Activated CD8-positive, alpha-beta memory T cell treated with anti-CD3 and anti-CD28 coated beads for 36 hours (primary cell): Measurements from ENCODE around the gene CDH23. TPM values are rescaled to one million over a fixed set of nuclear protein-coding genes. Genes with fewer than 3 reads are reported as not detected.

Experiments used
- CTCF ChIA-PET: fragments of 350-600 bp; sonication (Branson Sonifier 250); formaldehyde crosslinking; loops from one replicate; lab custom pipeline; 2021; ENCODE audit warnings: antibody characterized with exemption; lab: Charles Lee
- POLR2A ChIA-PET: fragments of 350-600 bp; sonication (Branson Sonifier 250); formaldehyde crosslinking; loops from one replicate; lab custom pipeline; 2021; ENCODE audit warnings: antibody characterized with exemption; lab: Charles Lee
- total RNA-seq, 2 experiments: library from RNA; stranded (reverse); gene quantifications; one replicate each; pipeline ENCODE4 v1.2.3, GENCODE V29; 2021

Gene CDH23
- total RNA-seq, 2 experiments from 2014 or later: 0.25 to 0.55 TPM

- CTCF ChIA-PET: no interaction called here
- POLR2A ChIA-PET: interaction anchor here (0.6 kb wide), 1 partner anchor 57 kb away, joined by 3 read pairs; no protein-coding TSS in a partner anchor
Observed at GRCh38 chr10:71388583-71389310, 8.0 kb upstream of the CDH23 start.

GRCh38 chr10:71389768-71390460, 6.8 kb upstream of the CDH23 start:
- CTCF ChIA-PET: interaction anchor here (0.9 kb wide), 1 partner anchor 8 kb away, joined by 3 read pairs; no protein-coding TSS in a partner anchor
- POLR2A ChIA-PET: no interaction called here

- ChIA-PET CTCF (interaction anchor here (0.9 kb wide), 1 partner anchor 9 kb away, joined by 3 read pairs; no protein-coding TSS in a partner anchor), POLR2A (no interaction called here)
Observed at GRCh38 chr10:71390461-71390835, 6.3 kb upstream of the CDH23 start.

- POLR2A ChIA-PET: no interaction called here
- CTCF ChIA-PET: interaction anchor here (0.9 kb wide), 1 partner anchor 9 kb away, joined by 3 read pairs; no protein-coding TSS in a partner anchor
Observed at GRCh38 chr10:71390921-71391690, 5.6 kb upstream of the CDH23 start.

GRCh38 chr10:71391701-71392100, 5.0 kb upstream of the CDH23 start:
- CTCF ChIA-PET: interaction anchor here (1.0 kb wide), 1 partner anchor 28 kb away, joined by 3 read pairs; no protein-coding TSS in a partner anchor
- POLR2A ChIA-PET: no interaction called here

- CTCF ChIA-PET: interaction anchor here (1.0 to 1.3 kb wide), 2 partner anchors 8 to 28 kb away, joined by 3 read pairs; no protein-coding TSS in a partner anchor
- POLR2A ChIA-PET: no interaction called here
Observed at GRCh38 chr10:71392292-71392691, 4.4 kb upstream of the CDH23 start.

GRCh38 chr10:71392791-71393781, 3.6 kb upstream of the CDH23 start:
- CTCF ChIA-PET: interaction anchor here (1.0 to 1.3 kb wide), 2 partner anchors 9 to 29 kb away, joined by 3 read pairs; no protein-coding TSS in a partner anchor
- POLR2A ChIA-PET: no interaction called here

- ChIA-PET CTCF (no interaction called here), POLR2A (no interaction called here)
Observed at GRCh38 chr10:71393841-71394475, 2.8 kb upstream of the CDH23 start.

- ChIA-PET POLR2A (no interaction called here), CTCF (interaction anchor here (1.1 to 2.4 kb wide), 6 partner anchors 10 to 313 kb away, joined by 3 to 10 read pairs (median 4); no protein-coding TSS in a partner anchor)
Observed at GRCh38 chr10:71394926-71395562, 1.7 kb upstream of the CDH23 start.

- POLR2A ChIA-PET: no interaction called here
- CTCF ChIA-PET: interaction anchor here (0.7 to 2.4 kb wide), 11 partner anchors 11 to 312 kb away, joined by 3 to 10 read pairs (median 3); no protein-coding TSS in a partner anchor
Observed at GRCh38 chr10:71395621-71396020, 1.1 kb upstream of the CDH23 start.

- POLR2A ChIA-PET: interaction anchor here (0.5 kb wide), 1 partner anchor 876 kb away, joined by 3 read pairs; no protein-coding TSS in a partner anchor
- CTCF ChIA-PET: interaction anchor here (0.7 to 2.4 kb wide), 11 partner anchors 10 to 312 kb away, joined by 3 to 10 read pairs (median 3); no protein-coding TSS in a partner anchor
Observed at GRCh38 chr10:71396084-71396710, 523 bp upstream of the CDH23 start.

GRCh38 chr10:71397296-71398212, 834 bp downstream of the CDH23 start:
- ChIA-PET POLR2A (no interaction called here), CTCF (interaction anchor here (0.8 kb wide), 1 partner anchor 310 kb away, joined by 3 read pairs; no protein-coding TSS in a partner anchor)

- ChIA-PET POLR2A (no interaction called here), CTCF (interaction anchor here (0.5 to 1.6 kb wide), 5 partner anchors 15 to 413 kb away, joined by 3 to 8 read pairs (median 4); no protein-coding TSS in a partner anchor)
Observed at GRCh38 chr10:71398976-71399375, 2.3 kb downstream of the CDH23 start.

- CTCF ChIA-PET: interaction anchor here (0.6 to 1.6 kb wide), 5 partner anchors 14 to 412 kb away, joined by 3 to 4 read pairs (median 3); no protein-coding TSS in a partner anchor
Observed at GRCh38 chr10:71399946-71400345, 3.2 kb downstream of the CDH23 start.

GRCh38 chr10:71401056-71401455, 4.3 kb downstream of the CDH23 start:
- CTCF ChIA-PET: no interaction called here
- POLR2A ChIA-PET: no interaction called here

More at GRCh38 chr10:71399946-71400345, 3.2 kb downstream of the CDH23 start:
- POLR2A ChIA-PET: no interaction called here
